Thyroid gland (tissue), 4 donors: ENCODE measurements around the gene TRPM2.

ENCODE experiments used
- CTCF ChIP-seq, 6 experiments: fragments of 200-600 bp in 3 of 6; fragments of 450-650 bp in 3 of 6; sonication (generic) in 3 of 6; IDR thresholded peaks; one replicate each; pipeline ENCODE4 v1.5.1; 2016 to 2019; ENCODE audit warnings: antibody characterized with exemption in 6 of 6, mild to moderate bottlenecking in 2 of 6, inconsistent platforms in 1 of 6, moderate library complexity in 1 of 6
- POLR2A ChIP-seq, 2 donors: fragments of 450-650 bp; IDR thresholded peaks; one replicate each; pipeline ENCODE4 v1.6.1; 2017; ENCODE audit warnings: antibody characterized with exemption in 2 of 2, mild to moderate bottlenecking in 2 of 2, moderate library complexity in 1 of 2

DNA sequence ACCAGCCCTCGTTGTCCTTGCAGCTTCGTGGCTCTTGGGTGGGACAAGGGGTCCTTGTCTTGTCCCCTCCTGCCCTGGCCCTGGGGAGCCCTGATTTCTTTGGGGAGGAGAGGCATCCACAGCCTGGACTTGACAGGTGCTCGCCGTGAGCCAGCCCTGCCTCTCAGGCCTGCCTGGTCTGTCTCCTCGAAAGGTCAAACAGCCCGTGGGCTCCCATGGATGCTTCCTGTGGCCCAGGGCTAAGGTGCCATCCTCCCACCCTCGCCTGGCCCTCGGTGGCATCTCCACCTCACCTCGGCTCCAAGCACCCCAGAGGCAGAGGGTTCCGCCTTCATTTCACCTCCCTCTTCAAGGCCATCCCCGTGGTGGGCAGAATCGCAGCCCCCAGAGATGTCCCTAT, 110.9 kb downstream of the TRPM2 start:
- no peak for TF ChIP-seq CTCF (IDR thresholded peaks at IDR 0.05)
- TF ChIP-seq POLR2A (IDR thresholded peaks at IDR 0.05): no peak
